Measurements from ENCODE around the gene DPYSL4.

DNA sequence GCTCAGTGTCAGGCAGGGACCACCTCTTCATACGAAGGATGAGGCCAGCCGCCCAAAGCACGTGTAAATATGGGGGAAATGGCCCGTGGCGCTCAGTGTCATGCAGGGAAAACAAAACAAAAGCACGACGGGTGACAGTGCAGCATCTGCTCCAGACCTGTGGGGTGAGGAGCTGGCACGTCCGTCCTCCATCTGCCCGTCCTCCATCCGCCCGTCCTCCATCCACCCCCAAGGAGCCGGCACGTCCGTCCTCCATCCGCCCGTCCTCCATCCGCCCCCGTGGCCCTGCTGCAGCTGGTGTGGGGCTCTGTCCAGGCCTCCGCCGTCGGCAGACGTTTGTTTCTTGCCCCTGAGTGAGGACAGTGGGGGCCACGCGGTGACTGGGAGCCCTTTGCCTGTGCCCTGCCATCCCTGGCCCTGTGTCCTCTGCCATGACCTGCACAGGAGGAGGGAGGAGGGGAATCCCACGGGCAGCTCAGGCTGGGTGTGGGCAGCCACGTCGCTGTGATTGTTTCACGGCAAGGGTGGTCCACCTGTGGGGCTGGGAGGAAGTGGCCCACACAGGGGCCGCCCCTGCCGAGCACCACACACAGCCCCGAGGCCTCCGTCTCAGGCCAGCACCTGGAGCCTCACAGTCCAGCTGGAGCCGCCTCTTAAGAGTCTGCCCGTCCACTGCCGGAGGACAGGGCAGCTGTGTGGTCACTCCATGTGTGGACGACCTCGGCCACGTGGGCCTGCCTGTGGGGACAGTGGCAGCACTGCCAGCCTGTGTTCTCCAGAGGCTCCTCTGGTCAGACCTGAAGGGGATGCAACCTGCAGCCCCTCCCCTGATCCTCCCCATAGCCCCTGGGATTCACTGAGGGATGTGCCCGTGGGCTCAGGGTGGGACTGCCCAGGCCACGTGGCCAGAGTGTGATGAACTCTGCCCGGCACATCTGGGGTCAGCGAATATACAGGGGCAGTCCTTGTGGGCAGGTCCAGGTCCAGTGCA lies 38.2 kb upstream of the DPYSL4 start:
- TF ChIP-seq, protein P1, sequence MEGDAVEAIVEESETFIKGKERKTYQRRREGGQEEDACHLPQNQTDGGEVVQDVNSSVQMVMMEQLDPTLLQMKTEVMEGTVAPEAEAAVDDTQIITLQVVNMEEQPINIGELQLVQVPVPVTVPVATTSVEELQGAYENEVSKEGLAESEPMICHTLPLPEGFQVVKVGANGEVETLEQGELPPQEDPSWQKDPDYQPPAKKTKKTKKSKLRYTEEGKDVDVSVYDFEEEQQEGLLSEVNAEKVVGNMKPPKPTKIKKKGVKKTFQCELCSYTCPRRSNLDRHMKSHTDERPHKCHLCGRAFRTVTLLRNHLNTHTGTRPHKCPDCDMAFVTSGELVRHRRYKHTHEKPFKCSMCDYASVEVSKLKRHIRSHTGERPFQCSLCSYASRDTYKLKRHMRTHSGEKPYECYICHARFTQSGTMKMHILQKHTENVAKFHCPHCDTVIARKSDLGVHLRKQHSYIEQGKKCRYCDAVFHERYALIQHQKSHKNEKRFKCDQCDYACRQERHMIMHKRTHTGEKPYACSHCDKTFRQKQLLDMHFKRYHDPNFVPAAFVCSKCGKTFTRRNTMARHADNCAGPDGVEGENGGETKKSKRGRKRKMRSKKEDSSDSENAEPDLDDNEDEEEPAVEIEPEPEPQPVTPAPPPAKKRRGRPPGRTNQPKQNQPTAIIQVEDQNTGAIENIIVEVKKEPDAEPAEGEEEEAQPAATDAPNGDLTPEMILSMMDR (conservative IDR thresholded peaks at IDR 0.05; ENCODE audit: low read depth in 2 of 2) = no peak
- TF ChIP-seq EZH2phosphoT487 (IDR thresholded peaks at IDR 0.05; ENCODE audit: unreplicated experiment) (no peak), JUNB (IDR thresholded peaks at IDR 0.05; ENCODE audit: unreplicated experiment) (no peak), CREB1 (CRISPR knock-in tag; IDR thresholded peaks at IDR 0.05; ENCODE audit: low read depth) (no peak), EZH2 (IDR thresholded peaks at IDR 0.05; ENCODE audit: low read depth, unreplicated experiment) (no peak), POLR2AphosphoS5 (IDR thresholded peaks at IDR 0.05; ENCODE audit: low read depth) (no peak), STAT1 (IDR thresholded peaks at IDR 0.05; ENCODE audit: unreplicated experiment) (no peak), ZNF462 (CRISPR knock-in tag; IDR thresholded peaks at IDR 0.05) (no peak), REST (IDR thresholded peaks at IDR 0.05; ENCODE audit: unreplicated experiment) (no peak), NANOG (IDR thresholded peaks at IDR 0.05; ENCODE audit: borderline replicate concordance) (no peak)
- TF ChIP-seq, protein P2, sequence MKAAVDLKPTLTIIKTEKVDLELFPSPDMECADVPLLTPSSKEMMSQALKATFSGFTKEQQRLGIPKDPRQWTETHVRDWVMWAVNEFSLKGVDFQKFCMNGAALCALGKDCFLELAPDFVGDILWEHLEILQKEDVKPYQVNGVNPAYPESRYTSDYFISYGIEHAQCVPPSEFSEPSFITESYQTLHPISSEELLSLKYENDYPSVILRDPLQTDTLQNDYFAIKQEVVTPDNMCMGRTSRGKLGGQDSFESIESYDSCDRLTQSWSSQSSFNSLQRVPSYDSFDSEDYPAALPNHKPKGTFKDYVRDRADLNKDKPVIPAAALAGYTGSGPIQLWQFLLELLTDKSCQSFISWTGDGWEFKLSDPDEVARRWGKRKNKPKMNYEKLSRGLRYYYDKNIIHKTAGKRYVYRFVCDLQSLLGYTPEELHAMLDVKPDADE (IDR thresholded peaks at IDR 0.05) = no peak

Measured in GM23338 (cell line).